ENCODE measurements around the gene ZIK1.

The ZIK1 gene

DNA sequence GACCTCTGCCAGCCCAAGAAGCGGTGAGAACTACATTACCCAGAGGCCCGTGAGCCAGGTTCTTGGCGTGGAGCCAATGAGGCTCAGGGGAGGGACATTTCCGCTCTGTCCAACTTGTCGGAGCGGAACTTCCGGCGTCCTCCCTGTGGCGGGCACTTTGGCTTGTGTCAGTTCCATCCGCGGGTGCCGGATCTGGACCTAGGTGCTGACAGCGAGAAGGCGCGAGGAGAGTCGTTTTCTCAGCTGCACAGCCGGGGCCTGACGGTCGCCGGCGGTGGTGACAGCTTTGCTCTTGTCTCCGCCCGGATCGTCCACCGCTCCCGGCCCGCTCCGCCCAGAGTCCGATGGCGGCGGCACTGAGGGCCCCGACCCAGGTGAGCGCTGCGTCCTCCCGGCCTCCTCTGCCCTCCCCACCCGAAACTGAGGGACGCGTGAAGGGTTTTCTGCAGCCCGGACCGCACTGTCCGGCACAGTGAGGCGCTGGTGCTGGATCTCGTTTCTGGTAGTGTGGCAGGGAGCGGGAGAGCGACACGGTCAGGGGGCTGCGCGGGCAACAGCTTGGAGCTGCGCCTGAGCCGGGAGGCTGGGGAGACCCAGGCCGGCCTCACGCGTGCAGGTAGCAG is 15.9 kb downstream of the ZIK1 start, which contains the start of gene ZNF530:
TSS of gene ZNF530 (plus strand) at position 125 of the 623 bp plus-strand sequence. CDS start 4,461 bp downstream, outside the sequence.
- TF ChIP-seq BHLHE40 (IDR thresholded peaks at IDR 0.05; ENCODE audit: borderline replicate concordance) (no peak), L3MBTL2 (conservative IDR thresholded peaks at IDR 0.05) (peak; percentile 48; the same call in 1 of the 2 replicates)
- POLR2A ChIA-PET, result no interaction called here
- peak; percentile 89 for DNase-seq (ENCODE audit: extremely low spot score)
- CTCF ChIA-PET, result no interaction called here

DNA sequence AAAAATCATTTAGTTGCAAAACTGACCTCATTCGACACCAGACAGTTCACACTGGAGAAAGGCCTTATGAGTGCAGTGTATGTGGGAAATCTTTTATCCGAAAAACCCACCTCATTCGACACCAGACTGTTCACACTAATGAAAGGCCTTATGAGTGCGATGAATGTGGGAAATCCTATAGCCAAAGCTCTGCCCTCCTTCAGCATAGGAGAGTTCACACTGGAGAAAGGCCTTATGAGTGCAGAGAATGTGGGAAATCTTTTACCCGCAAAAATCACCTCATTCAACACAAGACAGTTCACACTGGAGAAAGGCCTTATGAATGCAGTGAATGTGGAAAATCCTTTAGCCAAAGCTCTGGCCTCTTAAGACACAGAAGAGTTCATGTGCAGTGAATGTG is 23.0 kb downstream of the ZIK1 start:
- POLR2A ChIA-PET, result no interaction called here
- CTCF ChIA-PET, result no interaction called here
- TF ChIP-seq L3MBTL2 (conservative IDR thresholded peaks at IDR 0.05) (no peak), CTBP1 (IDR thresholded peaks at IDR 0.05; ENCODE audit: borderline replicate concordance) (no peak), BHLHE40 (IDR thresholded peaks at IDR 0.05; ENCODE audit: borderline replicate concordance) (no peak)
- no peak for DNase-seq (ENCODE audit: extremely low spot score)

DNA sequence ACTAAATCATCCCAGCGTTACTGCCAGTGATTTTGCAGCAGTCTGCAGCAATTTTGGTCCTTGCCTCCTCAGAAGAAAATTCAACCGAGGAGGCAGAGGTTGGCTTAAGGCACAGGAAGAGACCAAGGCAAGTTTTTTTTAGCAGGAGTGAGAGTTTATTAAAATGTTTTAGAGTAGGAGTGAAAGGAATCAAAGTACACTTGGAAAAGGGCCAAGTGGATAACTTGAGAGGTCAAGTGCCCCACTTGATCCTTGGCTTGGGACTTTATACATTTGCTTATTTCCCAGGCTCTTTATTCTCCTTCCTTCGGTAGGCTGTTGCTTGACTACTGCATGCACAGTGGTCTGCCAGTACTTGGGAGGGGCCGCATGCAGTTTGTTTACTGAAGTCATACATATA is 27.2 kb downstream of the ZIK1 start:
- POLR2A ChIA-PET, result no interaction called here
- CTCF ChIA-PET, result no interaction called here
- no peak for DNase-seq (ENCODE audit: extremely low spot score)
- no peak for TF ChIP-seq SP1 (IDR thresholded peaks at IDR 0.05)
- no peak for TF ChIP-seq FOXM1 (IDR thresholded peaks at IDR 0.05; ENCODE audit: borderline replicate concordance)
- no peak for TF ChIP-seq LEF1 (IDR thresholded peaks at IDR 0.05; ENCODE audit: borderline replicate concordance)
- TF ChIP-seq, protein P1, sequence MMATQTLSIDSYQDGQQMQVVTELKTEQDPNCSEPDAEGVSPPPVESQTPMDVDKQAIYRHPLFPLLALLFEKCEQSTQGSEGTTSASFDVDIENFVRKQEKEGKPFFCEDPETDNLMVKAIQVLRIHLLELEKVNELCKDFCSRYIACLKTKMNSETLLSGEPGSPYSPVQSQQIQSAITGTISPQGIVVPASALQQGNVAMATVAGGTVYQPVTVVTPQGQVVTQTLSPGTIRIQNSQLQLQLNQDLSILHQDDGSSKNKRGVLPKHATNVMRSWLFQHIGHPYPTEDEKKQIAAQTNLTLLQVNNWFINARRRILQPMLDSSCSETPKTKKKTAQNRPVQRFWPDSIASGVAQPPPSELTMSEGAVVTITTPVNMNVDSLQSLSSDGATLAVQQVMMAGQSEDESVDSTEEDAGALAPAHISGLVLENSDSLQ (IDR thresholded peaks at IDR 0.05), result no peak
- TF ChIP-seq ARNT (IDR thresholded peaks at IDR 0.05), result no peak
- TF ChIP-seq CTBP1 (IDR thresholded peaks at IDR 0.05; ENCODE audit: borderline replicate concordance), result no peak
- TF ChIP-seq FOXA1 (IDR thresholded peaks at IDR 0.05), result no peak
- TF ChIP-seq ELF4 (IDR thresholded peaks at IDR 0.05), result no peak
- TF ChIP-seq HDGF (IDR thresholded peaks at IDR 0.05; ENCODE audit: borderline replicate concordance), result no peak
- TF ChIP-seq SUZ12 (IDR thresholded peaks at IDR 0.05), result no peak
- TF ChIP-seq L3MBTL2 (conservative IDR thresholded peaks at IDR 0.05), result no peak
- TF ChIP-seq ZNF384 (IDR thresholded peaks at IDR 0.05), result no peak
- no peak for TF ChIP-seq FOXK2 (IDR thresholded peaks at IDR 0.05)
- TF ChIP-seq NFRKB (IDR thresholded peaks at IDR 0.05), result no peak
- no peak for TF ChIP-seq TARDBP (IDR thresholded peaks at IDR 0.05)
- TF ChIP-seq BHLHE40 (IDR thresholded peaks at IDR 0.05; ENCODE audit: borderline replicate concordance), result no peak

DNA sequence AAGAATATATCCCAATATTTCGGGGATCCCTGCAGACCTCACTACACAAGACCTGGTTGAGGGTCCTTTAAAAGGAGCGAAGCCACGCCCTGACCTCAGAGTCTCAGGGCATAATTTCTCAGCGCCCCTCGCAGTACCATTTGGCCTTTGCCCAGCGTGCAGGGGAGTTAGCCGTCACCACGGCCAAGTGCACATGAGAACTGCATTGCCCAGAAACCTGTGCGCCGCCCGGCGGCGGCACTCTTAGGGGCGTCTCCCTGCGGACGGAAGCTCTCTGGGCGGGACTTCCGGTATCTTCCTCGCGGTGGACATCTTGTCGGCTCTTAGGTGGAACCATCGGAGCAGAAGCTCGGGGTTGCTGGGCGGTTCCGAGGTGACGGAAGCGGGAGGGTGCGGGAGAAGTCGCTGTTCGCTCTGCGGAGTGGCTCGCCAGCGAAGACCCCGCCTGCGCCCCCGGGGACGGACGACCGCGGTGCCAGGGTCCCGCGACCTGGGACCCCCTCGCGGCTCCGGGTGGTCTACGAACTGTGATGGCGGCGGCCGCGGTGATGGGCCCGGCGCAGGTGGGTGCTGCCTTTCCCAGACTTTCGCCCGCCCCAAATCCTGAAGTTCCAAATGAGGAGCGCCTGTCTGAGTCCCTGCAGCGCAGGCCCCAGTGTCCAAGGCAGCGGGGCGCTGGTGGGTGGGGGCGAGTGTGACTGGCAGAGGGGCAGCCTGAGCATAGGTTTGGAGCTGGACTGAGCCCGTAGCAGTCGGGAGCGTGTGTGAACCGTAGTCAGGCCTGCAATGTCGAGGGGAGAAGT is 30.2 kb downstream of the ZIK1 start, which contains the start of gene ZNF134:
TSS of gene ZNF134 (plus strand) at position 302 of the 803 bp plus-strand sequence. CDS start 5,227 bp downstream, outside the sequence.
- POLR2A ChIA-PET, result interaction anchor here (1.0 kb wide), 2 partner anchors 8 to 19 kb away, joined by 3 to 5 read pairs; partner anchors contain the start of gene ZNF211

DNA sequence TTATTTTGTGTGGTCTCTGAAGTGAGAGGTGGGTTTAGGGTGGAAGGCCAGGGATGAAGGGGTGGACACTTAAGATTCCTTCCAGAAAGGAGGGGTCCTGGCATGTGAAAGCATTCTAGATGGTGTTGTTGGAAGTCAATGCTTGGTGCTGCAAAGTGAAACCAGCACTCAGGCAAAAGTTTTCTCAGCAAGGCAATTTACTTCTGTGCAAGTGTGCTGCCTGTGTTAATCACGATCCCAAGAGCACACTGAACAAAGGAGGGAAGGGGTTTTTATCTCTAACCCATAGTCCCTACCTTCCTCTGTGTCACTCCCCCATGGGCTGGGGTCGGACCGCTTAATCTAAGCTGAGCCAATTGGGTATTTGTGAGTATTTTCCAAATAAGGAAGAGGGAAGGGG is 31.4 kb downstream of the ZIK1 start:
- DNase-seq (ENCODE audit: extremely low spot score), result no peak
- ChIA-PET CTCF (no interaction called here), POLR2A (no interaction called here)
- TF ChIP-seq, protein P1 (IDR thresholded peaks at IDR 0.05), result no peak
- no peak for TF ChIP-seq SP1 (IDR thresholded peaks at IDR 0.05)
- TF ChIP-seq HDGF (IDR thresholded peaks at IDR 0.05; ENCODE audit: borderline replicate concordance), result no peak
- no peak for TF ChIP-seq ARNT (IDR thresholded peaks at IDR 0.05)
- no peak for TF ChIP-seq LEF1 (IDR thresholded peaks at IDR 0.05; ENCODE audit: borderline replicate concordance)
- no peak for TF ChIP-seq NFRKB (IDR thresholded peaks at IDR 0.05)
- no peak for TF ChIP-seq SUZ12 (IDR thresholded peaks at IDR 0.05)
- no peak for TF ChIP-seq TARDBP (IDR thresholded peaks at IDR 0.05)
- no peak for TF ChIP-seq FOXK2 (IDR thresholded peaks at IDR 0.05)
- no peak for TF ChIP-seq BHLHE40 (IDR thresholded peaks at IDR 0.05; ENCODE audit: borderline replicate concordance)
- no peak for TF ChIP-seq FOXM1 (IDR thresholded peaks at IDR 0.05; ENCODE audit: borderline replicate concordance)
- TF ChIP-seq CTBP1 (IDR thresholded peaks at IDR 0.05; ENCODE audit: borderline replicate concordance), result no peak
- TF ChIP-seq FOXA1 (IDR thresholded peaks at IDR 0.05), result no peak
- TF ChIP-seq ZNF384 (IDR thresholded peaks at IDR 0.05), result no peak
- TF ChIP-seq L3MBTL2 (conservative IDR thresholded peaks at IDR 0.05), result no peak
- TF ChIP-seq ELF4 (IDR thresholded peaks at IDR 0.05), result no peak

More for the DNA sequence above, 30.2 kb downstream of the ZIK1 start, which contains the start of gene ZNF134:
- DNase-seq (ENCODE audit: extremely low spot score), result peak; percentile 93
- CTCF ChIA-PET, result no interaction called here
- TF ChIP-seq TARDBP (IDR thresholded peaks at IDR 0.05) (no peak), SUZ12 (IDR thresholded peaks at IDR 0.05) (no peak), CTBP1 (IDR thresholded peaks at IDR 0.05; ENCODE audit: borderline replicate concordance) (no peak), SP1 (IDR thresholded peaks at IDR 0.05) (no peak), L3MBTL2 (conservative IDR thresholded peaks at IDR 0.05) (peak; percentile 68), FOXK2 (IDR thresholded peaks at IDR 0.05) (no peak), ELF4 (IDR thresholded peaks at IDR 0.05) (peak; percentile 35; the same call in 1 of the 2 replicates), NFRKB (IDR thresholded peaks at IDR 0.05) (peak; percentile 47; the same call in 1 of the 2 replicates)

DNA sequence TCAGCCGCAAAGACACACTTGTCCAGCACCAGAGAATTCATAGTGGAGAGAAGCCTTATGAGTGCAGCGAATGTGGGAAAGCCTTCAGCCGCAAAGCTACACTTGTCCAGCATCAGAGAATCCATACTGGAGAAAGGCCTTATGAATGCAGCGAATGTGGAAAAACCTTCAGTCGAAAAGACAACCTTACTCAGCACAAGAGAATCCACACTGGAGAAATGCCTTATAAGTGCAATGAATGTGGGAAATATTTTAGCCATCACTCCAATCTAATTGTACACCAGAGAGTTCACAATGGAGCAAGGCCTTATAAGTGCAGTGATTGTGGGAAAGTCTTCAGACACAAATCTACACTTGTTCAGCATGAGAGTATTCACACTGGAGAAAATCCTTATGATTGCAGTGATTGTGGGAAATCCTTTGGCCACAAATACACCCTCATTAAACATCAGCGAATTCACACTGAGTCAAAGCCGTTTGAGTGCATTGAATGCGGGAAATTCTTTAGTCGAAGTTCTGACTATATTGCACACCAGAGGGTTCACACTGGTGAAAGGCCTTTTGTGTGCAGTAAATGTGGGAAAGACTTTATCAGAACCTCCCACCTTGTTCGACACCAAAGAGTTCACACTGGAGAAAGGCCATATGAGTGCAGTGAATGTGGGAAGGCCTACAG is 36.9 kb downstream of the ZIK1 start:
- TF ChIP-seq ZNF384 (IDR thresholded peaks at IDR 0.05) (no peak), NFRKB (IDR thresholded peaks at IDR 0.05) (0 out of 2 replicates have a peak, but pooled peaks have one; percentile 36)
- no peak for DNase-seq (ENCODE audit: extremely low spot score)
- POLR2A ChIA-PET, result no interaction called here
- CTCF ChIA-PET, result no interaction called here
